GM15510 (cell line): Measurements from ENCODE around the gene ZCRB1.

Experiments used
- POLR2A ChIP-seq: IDR thresholded peaks from 3 replicates; pipeline ENCODE4 v1.6.1; 2011; ENCODE audit warnings: borderline replicate concordance; ENCODE audit not compliant: insufficient read length; ENCODE audit errors: extremely low read depth

ZCRB1 gene

GRCh38 chr12:42266579-42267230 is 59.2 kb downstream of the ZCRB1 start:
- TF ChIP-seq POLR2A: no peak

- TF ChIP-seq POLR2A: no peak
Measured at GRCh38 chr12:42262271-42262670, 63.6 kb downstream of the ZCRB1 start.
